Measurements from ENCODE around the gene IGSF22.

GRCh38 chr11:18752502-18752901 lies 26.5 kb upstream of the IGSF22 start:
- TF ChIP-seq POLR2A (IDR thresholded peaks at IDR 0.05; ENCODE audit: borderline replicate concordance, extremely low read depth, insufficient read depth, insufficient read length) (no peak), CEBPB (IDR thresholded peaks at IDR 0.05; ENCODE audit: low read depth) (no peak), CTCF (IDR thresholded peaks at IDR 0.05 in 2 of 3, conservative IDR thresholded peaks at IDR 0.05 in 1 of 3; ENCODE audit: borderline replicate concordance in 1 of 3, insufficient read depth in 1 of 3, low read depth in 2 of 3, low read length in 2 of 3) (no peak), EZH2 (IDR thresholded peaks at IDR 0.05) (no peak), ATF3 (IDR thresholded peaks at IDR 0.05) (no peak), CBX3 (IDR thresholded peaks at IDR 0.05; ENCODE audit: low read depth) (no peak), TCF7L2 (IDR thresholded peaks at IDR 0.05; ENCODE audit: borderline replicate concordance, extremely low read depth, insufficient read depth, insufficient read length) (no peak), SP1 (IDR thresholded peaks at IDR 0.05; ENCODE audit: low read depth) (no peak), POLR2AphosphoS5 (IDR thresholded peaks at IDR 0.05; ENCODE audit: low read depth, low read length) (no peak), EGR1 (IDR thresholded peaks at IDR 0.05; ENCODE audit: low read depth) (no peak)

All from HCT116 (cell line).